ENCODE results near the gene ATG13. TPM values are rescaled to one million over a fixed set of nuclear protein-coding genes. Genes with fewer than 3 reads are reported as not detected.
"Not testable (repeated sequence)": the region's sequence is repeated elsewhere in the genome, so short reads cannot be mapped to it uniquely, and the experiment has no call there.

ATG13 gene
- total RNA-seq, 2 donors from 2014 or later = 58.3 to 61.3 TPM

- intact Hi-C loops (cut with DNase I) = no loop called here
- H3K27ac ChIP-seq = no peak overlapping the region
Observed at GRCh38 chr11:46668480-46669085, 51.2 kb downstream of the ATG13 start.

GRCh38 chr11:46669711-46670139, 52.4 kb downstream of the ATG13 start:
- no peak for DNase-seq
- Histone ChIP-seq H3K27ac (no peak overlapping the region), H3K36me3 (no peaks in the 10 kb centered on the region), H3K4me1 (peaks cover 10% of the 10 kb centered on the region), H3K9me3 (no peaks in the 10 kb centered on the region), H3K4me3 (no peak overlapping the region), H3K27me3 (no peaks in the 10 kb centered on the region), H3K9ac (ENCODE audit: low read depth in 2 of 2, low read length in 2 of 2) (no peak overlapping the region)
- intact Hi-C loops (cut with DNase I) = no loop called here
- TF ChIP-seq CTCF (IDR thresholded peaks at IDR 0.05) = no peak

More at GRCh38 chr11:46668480-46669085, 51.2 kb downstream of the ATG13 start:
- Histone ChIP-seq H3K4me3 (no peak overlapping the region), H3K9me3 (no peaks in the 10 kb centered on the region), H3K9ac (ENCODE audit: low read depth in 2 of 2, low read length in 2 of 2) (no peak overlapping the region), H3K36me3 (no peaks in the 10 kb centered on the region), H3K27me3 (no peaks in the 10 kb centered on the region), H3K4me1 (no peaks in the 10 kb centered on the region)
- TF ChIP-seq CTCF (IDR thresholded peaks at IDR 0.05) = no peak
- no peak for DNase-seq

GRCh38 chr11:46670521-46670920, 53.2 kb downstream of the ATG13 start:
- H3K9ac ChIP-seq (ENCODE audit: low read depth in 2 of 2, low read length in 2 of 2); intact Hi-C loops (cut with DNase I); H3K27me3 ChIP-seq; H3K27ac ChIP-seq; DNase-seq; H3K9me3 ChIP-seq; H3K4me3 ChIP-seq; H3K36me3 ChIP-seq: not testable (repeated sequence)
- H3K4me1 ChIP-seq = peaks cover 15% of the 10 kb centered on the region

- H3K4me1 ChIP-seq = peaks cover 22% of the 10 kb centered on the region
- no peak for TF ChIP-seq CTCF (IDR thresholded peaks at IDR 0.05)
- intact Hi-C loops (cut with DNase I) = no loop called here
- no peak overlapping the region for H3K4me3 ChIP-seq
- no peak overlapping the region for H3K27ac ChIP-seq
- no peaks in the 10 kb centered on the region for H3K27me3 ChIP-seq
- no peaks in the 10 kb centered on the region for H3K36me3 ChIP-seq
- H3K9ac ChIP-seq (ENCODE audit: low read depth in 2 of 2, low read length in 2 of 2) = peak overlapping the region in 1 of 2 donors; percentile 20
- DNase-seq = no peak
- no peaks in the 10 kb centered on the region for H3K9me3 ChIP-seq
Observed at GRCh38 chr11:46671958-46672315, 54.6 kb downstream of the ATG13 start.

GRCh38 chr11:46672381-46672839, 55.1 kb downstream of the ATG13 start:
- Histone ChIP-seq H3K36me3 (no peaks in the 10 kb centered on the region), H3K27me3 (no peaks in the 10 kb centered on the region), H3K4me1 (peaks cover 22% of the 10 kb centered on the region), H3K9ac (ENCODE audit: low read depth in 2 of 2, low read length in 2 of 2) (peak overlapping the region in 1 of 2 donors; percentile 20), H3K4me3 (no peak overlapping the region), H3K9me3 (no peaks in the 10 kb centered on the region), H3K27ac (no peak overlapping the region)
- TF ChIP-seq CTCF (IDR thresholded peaks at IDR 0.05) = no peak
- no peak for DNase-seq
- intact Hi-C loops (cut with DNase I) = no loop called here

GRCh38 chr11:46673713-46674462, 56.5 kb downstream of the ATG13 start:
- no peak for DNase-seq
- intact Hi-C loops (cut with DNase I) = no loop called here
- Histone ChIP-seq H3K4me1 (peaks cover 22% of the 10 kb centered on the region), H3K9me3 (no peaks in the 10 kb centered on the region), H3K9ac (ENCODE audit: low read depth in 2 of 2, low read length in 2 of 2) (peak overlapping the region in 1 of 2 donors; percentile 34), H3K4me3 (no peak overlapping the region), H3K36me3 (peaks cover 1% of the 10 kb centered on the region), H3K27me3 (no peaks in the 10 kb centered on the region), H3K27ac (peak overlapping the region; percentile 81)
- TF ChIP-seq CTCF (IDR thresholded peaks at IDR 0.05) = no peak

Measured in colonic mucosa (tissue), 4 donors.